GM21360 (cell line): ENCODE results near the gene FYCO1.

Experiments used
- ATAC-seq: cut with Tn5 transposase; IDR thresholded peaks from one replicate; pipeline ENCODE4 v1.9.1; 2021; ENCODE audit warnings: mild to moderate bottlenecking, moderate library complexity; ENCODE audit not compliant: unreplicated experiment

Gene FYCO1

GRCh38 chr3:45921158-45922038, 74.2 kb downstream of the FYCO1 start:
- no peak for ATAC-seq

DNA sequence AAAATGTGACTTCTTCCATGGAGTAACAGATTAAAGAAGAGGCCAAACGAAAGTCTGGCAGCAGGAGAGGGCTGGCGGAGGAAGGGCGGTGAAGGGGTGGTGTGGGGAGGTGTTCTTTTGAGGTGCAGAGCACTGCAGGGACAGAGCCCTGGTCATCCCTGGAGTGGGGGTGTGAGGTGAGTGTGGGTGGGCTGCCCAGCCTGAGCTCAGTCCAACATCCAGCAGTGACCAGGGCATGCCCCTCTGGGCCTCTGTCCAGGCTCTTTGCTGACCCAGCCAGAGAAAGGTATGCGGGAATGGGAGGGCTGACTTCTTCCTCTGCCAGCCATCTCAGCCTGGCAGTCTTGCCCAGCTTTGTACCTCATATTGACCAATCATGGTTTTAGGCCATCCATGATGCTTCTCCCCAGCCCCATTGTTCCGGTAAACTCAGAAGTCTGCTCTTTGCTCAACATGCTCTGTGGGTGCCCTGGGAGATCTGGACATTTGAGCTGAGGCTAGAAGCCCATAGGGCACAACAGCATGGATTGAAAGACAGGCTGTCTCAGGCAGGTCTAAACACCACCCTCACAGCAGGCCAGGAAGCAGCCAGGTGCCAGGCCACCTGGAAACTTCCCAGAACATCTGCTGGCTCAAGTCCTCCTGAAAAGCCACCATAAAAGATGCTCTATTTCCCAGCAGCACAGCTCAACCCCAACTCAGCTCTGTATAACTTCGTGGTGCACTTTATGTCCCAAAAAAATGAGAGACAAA, 78.3 kb downstream of the FYCO1 start:
- no peak for ATAC-seq

- peak; percentile 79 for ATAC-seq
Observed at GRCh38 chr3:45915518-45916231, 79.9 kb downstream of the FYCO1 start.

- no peak for ATAC-seq
Observed at GRCh38 chr3:45915059-45915439, 80.6 kb downstream of the FYCO1 start.

DNA sequence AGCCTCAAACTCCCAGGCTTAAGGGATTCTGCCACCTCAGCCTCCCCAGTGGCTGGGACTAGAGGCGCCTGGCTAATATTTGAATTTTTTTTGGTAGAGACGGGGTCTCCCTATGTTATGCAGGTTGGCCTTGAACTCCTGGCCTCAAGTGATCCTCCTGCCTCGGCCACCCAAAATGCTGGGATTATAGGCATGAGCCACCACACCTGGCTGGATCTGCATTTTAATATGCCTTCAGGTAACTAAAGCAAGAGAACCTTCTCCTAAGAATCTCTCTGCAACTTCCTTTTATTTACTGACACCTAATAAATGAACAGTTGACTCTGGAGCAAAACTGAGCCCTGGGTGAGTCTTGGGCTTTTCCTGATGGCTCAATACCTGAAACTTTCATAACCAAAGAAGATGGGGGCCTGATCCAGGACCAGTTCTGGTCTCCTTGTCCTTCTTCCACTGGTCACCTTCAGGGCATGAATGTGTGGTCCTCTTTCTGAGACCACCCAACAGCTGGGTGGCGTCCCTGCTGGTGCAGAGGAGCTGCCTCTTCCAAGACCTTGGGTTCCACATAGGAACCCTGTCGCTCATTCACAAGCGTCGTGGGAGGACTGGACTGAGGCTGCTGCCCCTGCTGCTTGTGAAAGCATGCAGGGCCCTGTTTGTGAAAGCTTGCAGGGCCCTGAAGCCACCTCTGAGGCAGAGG, 81.1 kb downstream of the FYCO1 start:
- no peak for ATAC-seq

DNA sequence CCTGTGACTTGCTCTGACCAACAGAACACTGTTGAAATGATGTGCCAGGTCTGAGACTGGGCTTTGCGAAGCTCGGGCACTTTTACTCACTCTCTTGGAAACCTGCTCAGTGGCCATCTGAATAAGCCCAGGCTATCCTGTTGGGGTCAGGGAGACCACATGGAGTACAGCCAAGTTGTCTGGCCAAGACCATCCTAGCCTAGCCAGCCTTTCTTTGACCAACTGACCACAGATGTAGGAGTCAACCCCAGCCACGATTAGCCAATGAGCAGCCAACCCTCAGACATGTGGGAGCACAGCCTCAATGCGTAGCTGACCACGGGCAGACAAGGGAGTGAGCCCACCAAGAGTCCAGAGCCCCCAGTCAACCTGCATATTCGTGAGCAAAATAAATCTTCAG, 83.2 kb downstream of the FYCO1 start:
- no peak for ATAC-seq

DNA sequence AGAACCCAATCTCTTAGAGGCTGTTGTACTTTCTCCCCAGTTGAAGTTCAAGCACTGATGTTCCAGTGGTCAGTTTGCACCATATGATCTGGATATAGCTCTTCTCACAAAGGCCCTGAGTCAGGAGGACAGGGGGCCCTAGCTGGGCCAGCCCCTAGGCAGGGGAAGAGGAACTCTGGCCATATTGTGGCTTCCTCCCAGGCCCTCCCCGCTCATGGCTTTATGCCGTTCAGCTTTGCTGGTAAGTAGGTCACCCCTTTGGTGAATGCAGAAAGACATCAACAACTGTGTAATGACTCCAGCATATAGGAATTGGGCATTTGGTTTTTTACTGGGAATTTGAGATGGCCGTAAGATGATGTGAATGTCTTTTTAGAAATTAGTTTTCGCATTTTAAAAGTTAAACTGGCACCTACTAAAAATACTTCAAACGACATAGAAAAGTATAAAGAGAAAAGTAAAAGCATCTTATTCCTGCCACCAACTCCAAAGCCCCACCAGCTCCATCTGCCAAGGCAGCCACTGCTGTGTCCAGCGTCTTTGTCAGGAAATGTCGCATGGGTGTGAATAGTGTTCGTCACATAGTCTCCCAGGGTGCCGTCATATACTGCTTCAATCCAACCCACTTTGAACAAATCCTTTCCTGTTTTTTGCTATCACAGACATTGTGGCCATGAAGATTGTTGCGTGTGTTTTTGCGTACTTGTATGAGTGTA, 84.0 kb downstream of the FYCO1 start:
- no peak for ATAC-seq

DNA sequence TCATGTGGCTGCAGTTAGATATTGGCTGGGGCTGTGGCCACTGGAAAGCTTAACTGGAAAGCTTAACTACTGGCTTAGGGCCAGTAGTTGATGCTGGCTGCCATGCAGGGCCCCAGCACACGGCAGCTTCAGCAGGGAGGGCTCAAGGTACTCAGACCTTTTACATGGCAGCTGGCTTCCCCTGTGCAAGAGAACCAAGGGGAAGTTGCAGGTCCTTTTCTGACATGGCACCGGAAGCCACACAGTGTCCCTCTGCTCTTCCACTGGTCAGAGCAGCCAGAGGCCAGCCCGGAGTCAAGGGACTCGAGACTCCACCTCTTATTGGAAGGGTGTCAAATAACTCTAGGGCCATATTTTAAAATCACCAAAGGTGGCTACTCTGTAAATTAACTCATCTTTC, 84.7 kb downstream of the FYCO1 start:
- ATAC-seq: no peak

DNA sequence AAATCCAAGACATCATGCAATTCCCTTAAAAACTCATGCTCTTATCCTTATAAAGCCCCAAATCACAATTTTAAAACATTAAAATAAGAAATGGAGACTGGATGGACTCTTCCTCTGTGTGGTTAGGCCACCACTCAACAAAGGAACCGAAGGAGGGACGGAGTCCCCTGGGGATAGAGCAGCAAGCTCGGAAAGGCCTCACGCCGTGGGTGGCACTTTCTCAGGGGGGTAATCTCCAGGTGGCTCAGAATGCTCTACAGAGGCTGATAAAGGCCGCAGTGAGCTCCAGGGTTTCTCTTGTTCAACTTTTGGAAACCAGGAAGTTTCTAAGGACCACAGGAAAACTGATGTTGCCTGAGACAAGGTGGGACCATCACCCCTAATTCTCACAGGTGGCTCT, 86.1 kb downstream of the FYCO1 start:
- no peak for ATAC-seq

- ATAC-seq: no peak
Observed at GRCh38 chr3:45908761-45909160, 86.9 kb downstream of the FYCO1 start.

DNA sequence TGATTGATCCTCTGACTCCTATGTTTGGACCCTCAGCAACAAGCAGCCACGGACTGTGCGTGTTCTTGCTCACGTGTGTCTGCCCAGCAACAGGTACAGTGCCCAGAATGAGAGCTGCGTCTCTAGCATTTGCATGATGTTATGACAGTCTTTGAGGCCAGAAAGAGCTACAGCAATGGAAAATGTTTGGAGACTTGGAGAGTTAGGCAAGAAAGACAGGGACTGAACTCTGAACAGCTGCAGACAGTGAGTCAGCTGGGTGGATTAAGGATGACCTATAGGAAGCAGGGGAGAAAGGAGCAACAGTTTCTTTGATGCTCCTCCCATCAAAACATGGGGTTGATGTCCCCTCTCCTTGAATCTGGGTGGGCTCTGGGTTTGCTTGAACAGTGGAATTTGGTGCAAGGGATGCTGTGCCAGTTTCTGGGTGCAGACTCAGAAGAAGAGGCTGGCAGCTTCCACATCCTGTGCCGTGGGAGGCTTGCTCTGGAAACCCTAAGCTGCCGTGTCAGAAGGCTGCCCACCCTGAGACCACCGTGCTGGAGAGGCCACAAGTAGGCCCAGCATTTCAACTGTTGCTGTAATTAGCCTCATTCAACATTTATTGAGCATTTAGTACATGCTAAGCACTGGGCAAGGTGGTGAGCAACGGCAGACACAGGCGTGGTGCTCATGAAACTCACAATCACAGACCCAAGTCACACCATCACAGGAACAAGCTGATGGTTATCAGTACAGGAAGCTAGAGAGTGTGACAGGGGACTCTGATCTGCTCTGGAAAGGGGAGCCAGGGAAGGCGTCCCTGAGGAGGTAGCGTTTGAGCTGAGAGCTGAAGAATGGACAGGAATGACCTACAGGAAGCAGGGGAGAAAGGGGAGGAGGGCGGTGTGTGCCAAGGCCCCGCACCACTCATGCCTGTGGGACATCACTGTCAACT, 87.6 kb downstream of the FYCO1 start:
- no peak for ATAC-seq

- ATAC-seq: no peak
Observed at GRCh38 chr3:45906681-45907407, 88.8 kb downstream of the FYCO1 start.

- ATAC-seq: no peak
Observed at GRCh38 chr3:45905755-45906154, 89.9 kb downstream of the FYCO1 start.

GRCh38 chr3:45904931-45905330, 90.7 kb downstream of the FYCO1 start:
- ATAC-seq: no peak

DNA sequence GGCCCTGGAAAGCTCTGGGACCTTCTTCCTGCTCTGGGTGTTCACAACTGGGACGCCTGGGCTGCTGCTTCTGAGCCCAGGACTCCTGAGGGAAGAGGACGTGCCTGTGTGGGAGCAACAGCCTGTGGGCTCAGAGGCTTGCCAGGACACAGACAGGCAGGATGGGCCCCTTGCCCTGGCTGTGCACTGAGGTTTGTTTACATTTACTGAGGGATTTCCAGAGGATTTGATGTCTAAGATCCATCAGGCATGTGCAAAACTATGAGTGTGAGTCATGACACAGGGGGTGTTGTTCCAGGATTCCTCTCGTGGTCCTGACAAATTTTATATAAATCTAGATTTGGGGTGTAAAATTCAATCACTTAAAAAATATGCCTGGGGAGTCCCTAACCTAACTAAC, 98.7 kb downstream of the FYCO1 start:
- no peak for ATAC-seq

- no peak for ATAC-seq
Observed at GRCh38 chr3:45895686-45896468, 99.7 kb downstream of the FYCO1 start.

DNA sequence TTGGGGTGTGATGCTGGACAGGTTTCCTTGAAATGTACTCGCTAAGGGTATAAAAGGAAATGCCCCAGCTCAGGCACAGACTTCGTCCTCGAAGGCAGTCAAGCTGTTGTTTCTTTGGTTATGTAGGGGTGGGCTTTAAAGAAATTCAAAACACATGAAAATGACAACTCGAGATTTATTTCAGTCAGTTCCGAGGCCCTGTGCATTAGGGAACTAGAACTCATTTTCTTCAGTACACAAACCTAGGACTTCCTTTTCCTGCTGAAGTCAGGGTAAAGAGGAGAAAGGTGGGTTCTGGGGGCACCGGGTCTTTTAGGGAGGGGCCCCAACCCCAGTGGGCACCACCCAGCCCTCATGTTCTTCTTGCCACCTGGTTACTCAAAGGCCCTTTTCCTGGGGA, 101.6 kb downstream of the FYCO1 start:
- no peak for ATAC-seq

- ATAC-seq: no peak
Observed at GRCh38 chr3:45892161-45892560, 103.5 kb downstream of the FYCO1 start.
